Spleen (tissue), 11 donors: ENCODE data around the gene SIDT2. TPM values are rescaled to one million over a fixed set of nuclear protein-coding genes. Genes with fewer than 3 reads are reported as not detected.

Experiments used
- DNase-seq: peaks from one replicate; pipeline ENCODE4 v3.0.0-alpha.2; 2020
- H3K27ac ChIP-seq, 8 donors: fragments of 200-600 bp; sonication (generic) in 7 of 8; 1 replicate in 4 of 8; 2 replicates in 4 of 8; pipeline versions ENCODE4 v1.5.0 to v1.8.0; 2016 to 2021; ENCODE audit warnings: inconsistent platforms in 4 of 8, mild to moderate bottlenecking in 4 of 8, moderate library complexity in 1 of 8
- H3K27me3 ChIP-seq, 7 donors: fragments of 200-600 bp; sonication (generic) in 6 of 7; replicated peaks in 1 of 7; 1 replicate in 4 of 7; 2 replicates in 3 of 7; pipeline versions ENCODE4 v1.5.0 to v1.8.0; 2016 to 2021; ENCODE audit warnings: inconsistent platforms in 3 of 7, mild to moderate bottlenecking in 1 of 7
- H3K36me3 ChIP-seq, 6 donors: fragments of 200-600 bp; sonication (generic) in 5 of 6; 1 replicate in 4 of 6; 2 replicates in 2 of 6; pipeline versions ENCODE4 v1.5.0 to v1.8.0; 2016 to 2021; ENCODE audit warnings: inconsistent platforms in 2 of 6
- H3K4me1 ChIP-seq, 6 donors: fragments of 200-600 bp; sonication (generic) in 5 of 6; 1 replicate in 3 of 6; 2 replicates in 3 of 6; pipeline versions ENCODE4 v1.5.0 to v1.8.0; 2016 to 2021; ENCODE audit warnings: inconsistent platforms in 3 of 6
- H3K4me3 ChIP-seq, 8 donors: fragments of 200-600 bp; sonication (generic) in 7 of 8; 1 replicate in 4 of 8; 2 replicates in 4 of 8; pipeline versions ENCODE4 v1.5.0 to v1.8.0; 2016 to 2021; ENCODE audit warnings: inconsistent platforms in 4 of 8, mild to moderate bottlenecking in 4 of 8, moderate library complexity in 2 of 8
- H3K9me3 ChIP-seq, 8 donors: fragments of 200-600 bp; sonication (generic) in 7 of 8; 1 replicate in 4 of 8; 2 replicates in 4 of 8; pipeline versions ENCODE4 v1.5.0 to v1.8.0; 2016 to 2021; ENCODE audit warnings: inconsistent platforms in 4 of 8
- POLR2A ChIP-seq, 3 donors: fragments of 450-650 bp; IDR thresholded peaks; one replicate each; pipeline ENCODE4 v1.5.1; 2017; ENCODE audit warnings: antibody characterized with exemption in 3 of 3, mild to moderate bottlenecking in 1 of 3
- POLR2AphosphoS5 ChIP-seq, 3 donors: sonication (generic); formaldehyde crosslinking; IDR thresholded peaks; one replicate each; pipeline ENCODE4 v1.5.1; 2017; ENCODE audit warnings: antibody characterized with exemption in 3 of 3
- WGBS, 5 donors: extraction: QIAGEN DNeasy Blood & Tissue Kit in 3 of 5; methylation state at CpG; one replicate each; pipeline versions ENCODE4 v1.1.5 to v1.1.7; 2013 to 2018; 5-methylcytosine and 5-hydroxymethylcytosine counted together
- intact Hi-C: fragments of 100-400 bp; cut with DNase I; formaldehyde crosslinking; loops from one replicate; pipeline ENCODE4 v1.15.0; 2023; ENCODE audit warnings: low total_unique reads
- polyA plus RNA-seq, 3 donors: library from polyadenylated mRNA; stranded (reverse); fragments of 200-250 nt; gene quantifications; one replicate each; pipeline ENCODE4 v1.2.1, GENCODE V29; 2013
- total RNA-seq, 7 donors: library from RNA; depleted of rRNA in 3 of 7; stranded (reverse); fragments of >200 nt in 3 of 7; fragmentation: NEBNext Ultra II Directional in 4 of 7; extraction: Animal tissue kit (Norgen Biotek cat#: 25700) in 4 of 7; gene quantifications; one replicate each; pipeline versions ENCODE4 v1.1.0 to v1.2.1, GENCODE V29; 2016 to 2021
- TF ChIP-seq, protein P1 (sequence below), 11 experiments: fragments of 200-600 bp in 7 of 11; fragments of 450-650 bp in 4 of 11; sonication (generic) in 4 of 11; IDR thresholded peaks in 8 of 11; conservative IDR thresholded peaks in 3 of 11; 1 replicate in 7 of 11; 2 replicates in 4 of 11; pipeline versions ENCODE4 v1.4.0 to v1.8.0; 2016 to 2021; ENCODE audit warnings: antibody characterized with exemption in 11 of 11, inconsistent platforms in 4 of 11, mild to moderate bottlenecking in 1 of 11
- donor health status: healthy with polysubstance abuse.
- donor health status: DM: no; HTN: no; CAD: no; lungs with moderate emphysema.
- donor health status: DM: no; HTN: no; CAD: no.
- donor health status: Bipolar disorder and iron deficiency.
- donor health status: healthy.
- donor health status: DM: no; HTN: no; CAD: no.
- donor health status: DM: yes; HTN: yes; CAD: no.

Gene SIDT2
- total and polyA plus RNA-seq, 10 donors = 21.3 to 83.8 (median 51.8) TPM

DNA sequence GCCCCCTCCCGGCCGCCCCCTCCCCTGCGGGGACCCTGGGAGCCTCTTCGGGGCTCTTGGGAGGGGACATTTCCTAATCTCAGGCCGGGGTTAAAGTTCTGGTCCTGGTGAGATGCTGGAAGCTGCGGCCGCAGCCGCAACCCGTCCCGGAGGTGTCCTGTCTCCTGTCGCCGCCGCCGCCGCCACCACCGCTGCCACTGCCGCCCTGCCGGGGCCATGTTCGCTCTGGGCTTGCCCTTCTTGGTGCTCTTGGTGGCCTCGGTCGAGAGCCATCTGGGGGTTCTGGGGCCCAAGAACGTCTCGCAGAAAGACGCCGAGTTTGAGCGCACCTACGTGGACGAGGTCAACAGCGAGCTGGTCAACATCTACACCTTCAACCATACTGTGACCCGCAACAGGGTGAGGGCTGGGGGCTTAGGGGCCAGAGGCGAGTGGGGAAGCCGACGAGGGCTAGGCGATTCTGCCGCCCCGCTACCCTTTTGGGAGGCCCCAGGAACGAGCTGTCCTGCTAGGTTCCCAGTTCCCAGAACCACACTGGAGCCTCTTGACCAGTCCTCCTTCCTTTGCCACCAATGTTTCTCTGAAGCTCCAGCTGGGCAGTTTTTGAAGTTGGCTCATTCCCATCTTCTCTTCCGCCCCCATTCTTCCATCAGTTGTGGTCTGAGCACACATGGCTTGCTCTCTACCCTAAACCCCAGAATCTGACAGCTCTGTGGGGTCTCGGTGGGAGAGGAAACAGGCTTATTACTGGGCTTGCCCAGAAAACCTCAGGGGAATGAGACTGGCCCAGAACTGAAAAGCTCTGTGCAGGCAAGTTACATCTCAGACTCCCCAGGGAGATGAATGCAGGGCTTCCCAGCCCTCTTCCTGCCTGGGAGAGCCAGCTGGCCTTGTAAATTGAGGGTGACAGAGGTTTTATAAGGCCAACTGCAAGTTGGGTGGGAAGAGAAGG, 781 bp downstream of the SIDT2 start:
- H3K27me3 ChIP-seq = no peaks in the 10 kb centered on the region
- TF ChIP-seq POLR2AphosphoS5 (IDR thresholded peaks at IDR 0.05) = peak in 1 of 3 donors; percentile 14
- TF ChIP-seq POLR2A (IDR thresholded peaks at IDR 0.05) = no peak
- peak overlapping the region; percentile 86 to 97 (median 94) for H3K27ac ChIP-seq
- DNase-seq = peak; percentile 92
- peaks cover 0 to 29% (median 21%) of the 10 kb centered on the region in 6 donors for H3K36me3 ChIP-seq
- H3K9me3 ChIP-seq = no peaks in the 10 kb centered on the region
- intact Hi-C loops = no loop called here
- 1 to 7% (median 2%) methylated on average over 13 to 39 of the region's 39 CpGs for WGBS, 5 donors
- H3K4me1 ChIP-seq = peaks cover 19 to 43% (median 35%) of the 10 kb centered on the region in 6 donors
- H3K4me3 ChIP-seq = peak overlapping the region; percentile 81 to 93 (median 86)

DNA sequence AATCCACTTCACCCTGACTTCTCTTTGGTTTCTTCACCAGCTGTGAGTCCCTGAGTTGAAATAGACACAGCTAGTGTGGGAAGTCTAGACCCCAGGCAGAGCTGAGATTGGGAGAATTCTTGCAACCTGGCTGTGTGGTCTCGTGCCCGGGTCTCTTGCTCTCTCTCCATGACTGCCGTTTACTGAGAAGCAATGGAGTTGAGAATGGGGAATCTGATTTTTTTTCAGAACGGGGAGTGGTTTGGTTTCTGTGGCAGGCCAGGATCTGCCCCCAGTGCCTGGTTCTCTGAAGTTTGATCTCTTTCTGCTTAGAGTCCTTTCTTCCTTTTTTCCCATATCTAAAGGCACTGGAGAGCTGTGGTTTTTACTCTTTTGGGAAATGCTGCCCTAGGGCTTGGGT, 1.5 kb downstream of the SIDT2 start:
- Histone ChIP-seq H3K36me3 (peaks cover 0 to 35% (median 23%) of the 10 kb centered on the region in 6 donors), H3K4me1 (peaks cover 19 to 50% (median 35%) of the 10 kb centered on the region in 6 donors), H3K27ac (peak overlapping the region in 7 of 8 donors; percentile 86 to 97 (median 95)), H3K4me3 (peak overlapping the region; percentile 81 to 93 (median 86)), H3K27me3 (no peaks in the 10 kb centered on the region), H3K9me3 (no peaks in the 10 kb centered on the region)
- TF ChIP-seq POLR2A (IDR thresholded peaks at IDR 0.05) = no peak
- no peak for TF ChIP-seq POLR2AphosphoS5 (IDR thresholded peaks at IDR 0.05)
- TF ChIP-seq, protein P1, sequence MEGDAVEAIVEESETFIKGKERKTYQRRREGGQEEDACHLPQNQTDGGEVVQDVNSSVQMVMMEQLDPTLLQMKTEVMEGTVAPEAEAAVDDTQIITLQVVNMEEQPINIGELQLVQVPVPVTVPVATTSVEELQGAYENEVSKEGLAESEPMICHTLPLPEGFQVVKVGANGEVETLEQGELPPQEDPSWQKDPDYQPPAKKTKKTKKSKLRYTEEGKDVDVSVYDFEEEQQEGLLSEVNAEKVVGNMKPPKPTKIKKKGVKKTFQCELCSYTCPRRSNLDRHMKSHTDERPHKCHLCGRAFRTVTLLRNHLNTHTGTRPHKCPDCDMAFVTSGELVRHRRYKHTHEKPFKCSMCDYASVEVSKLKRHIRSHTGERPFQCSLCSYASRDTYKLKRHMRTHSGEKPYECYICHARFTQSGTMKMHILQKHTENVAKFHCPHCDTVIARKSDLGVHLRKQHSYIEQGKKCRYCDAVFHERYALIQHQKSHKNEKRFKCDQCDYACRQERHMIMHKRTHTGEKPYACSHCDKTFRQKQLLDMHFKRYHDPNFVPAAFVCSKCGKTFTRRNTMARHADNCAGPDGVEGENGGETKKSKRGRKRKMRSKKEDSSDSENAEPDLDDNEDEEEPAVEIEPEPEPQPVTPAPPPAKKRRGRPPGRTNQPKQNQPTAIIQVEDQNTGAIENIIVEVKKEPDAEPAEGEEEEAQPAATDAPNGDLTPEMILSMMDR (IDR thresholded peaks at IDR 0.05 in 8 of 11, conservative IDR thresholded peaks at IDR 0.05 in 3 of 11) = no peak
- intact Hi-C loops = no loop called here
- WGBS, 5 donors = 18 to 31% (median 20%) methylated on average over 4 of the region's 4 CpGs
- no peak for DNase-seq

DNA sequence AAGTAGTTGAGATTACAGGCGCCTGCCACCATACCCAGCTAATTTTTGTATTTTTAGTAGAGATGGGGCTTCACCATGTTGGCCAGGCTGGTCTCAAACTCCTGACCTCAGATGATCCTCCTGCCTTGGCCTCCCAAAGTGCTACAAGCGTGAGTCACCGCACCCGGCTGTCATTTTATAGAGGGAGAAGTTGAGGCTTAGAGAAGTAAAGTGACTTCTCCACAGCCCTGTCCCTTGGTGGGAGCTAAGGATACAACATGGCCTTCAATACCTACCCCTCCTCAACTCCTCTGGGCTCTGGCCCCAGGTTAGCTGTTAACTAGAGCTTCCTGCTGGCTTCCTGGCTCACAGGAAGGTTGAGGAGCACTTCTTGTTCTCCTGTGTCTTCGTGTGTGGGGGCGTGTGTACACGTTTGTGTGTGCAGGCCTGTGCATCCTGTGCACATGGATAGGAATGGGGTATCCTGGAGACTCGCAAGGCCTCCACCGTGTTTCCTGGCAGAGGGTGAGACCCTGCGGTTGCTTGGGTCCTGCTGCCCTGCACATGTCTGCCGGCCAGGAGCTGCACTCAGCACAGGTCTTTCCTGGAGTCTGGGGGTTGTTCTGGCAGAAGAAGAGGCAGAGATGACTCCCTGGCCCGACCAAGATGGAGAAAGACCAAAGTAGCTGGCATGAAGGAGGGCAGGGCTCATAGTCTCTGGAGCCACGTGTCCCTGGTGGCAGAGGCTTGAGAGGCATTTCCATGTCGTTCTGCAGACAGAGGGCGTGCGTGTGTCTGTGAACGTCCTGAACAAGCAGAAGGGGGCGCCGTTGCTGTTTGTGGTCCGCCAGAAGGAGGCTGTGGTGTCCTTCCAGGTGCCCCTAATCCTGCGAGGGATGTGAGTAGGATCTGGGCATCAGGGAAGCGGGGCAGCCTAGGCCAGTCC, 2.4 kb downstream of the SIDT2 start:
- Histone ChIP-seq H3K27ac (peak overlapping the region in 3 of 8 donors; percentile 50 to 97 (median 97)), H3K4me1 (peaks cover 19 to 59% (median 40%) of the 10 kb centered on the region in 6 donors), H3K36me3 (peaks cover 0 to 43% (median 23%) of the 10 kb centered on the region in 6 donors), H3K4me3 (peak overlapping the region in 2 of 8 donors; percentile 4 to 34), H3K27me3 (no peaks in the 10 kb centered on the region), H3K9me3 (no peaks in the 10 kb centered on the region)
- TF ChIP-seq, protein P1 (IDR thresholded peaks at IDR 0.05 in 8 of 11, conservative IDR thresholded peaks at IDR 0.05 in 3 of 11) = peak; percentile 41 to 83 (median 73)
- TF ChIP-seq POLR2AphosphoS5 (IDR thresholded peaks at IDR 0.05) (peak; percentile 38 to 58 (median 58)), POLR2A (IDR thresholded peaks at IDR 0.05) (no peak)
- DNase-seq = peak; percentile 91
- WGBS, 5 donors = 46 to 51% (median 47%) methylated on average over 15 to 22 of the region's 22 CpGs
- intact Hi-C loops = no loop called here
